MG63 (cell line): Measurements from ENCODE around the gene RORC. TPM values are rescaled to one million over a fixed set of nuclear protein-coding genes. Genes with fewer than 3 reads are reported as not detected.

Experiments
- DNase-seq: peaks from one replicate; pipeline ENCODE4 v3.0.0-alpha.2; 2020
- H3K27me3 ChIP-seq: fragments of 250-450 bp; sonication (Bioruptor Pico); 2 replicates; pipeline ENCODE4 v1.5.1; 2020; ENCODE audit warnings: mild to moderate bottlenecking, moderate library complexity
- H3K36me3 ChIP-seq: fragments of 250-450 bp; sonication (Bioruptor Pico); 2 replicates; pipeline ENCODE4 v1.5.1; 2020; ENCODE audit warnings: mild to moderate bottlenecking, moderate library complexity
- H3K4me3 ChIP-seq: fragments of 250-450 bp; sonication (Bioruptor Pico); 2 replicates; pipeline ENCODE4 v1.5.1; 2020; ENCODE audit warnings: mild to moderate bottlenecking, moderate library complexity
- H3K9me3 ChIP-seq: fragments of 250-450 bp; sonication (Bioruptor Pico); 2 replicates; pipeline ENCODE4 v1.5.1; 2020; ENCODE audit warnings: mild to moderate bottlenecking, moderate library complexity
- total RNA-seq: library from RNA; depleted of rRNA; stranded (reverse); fragments of >200 nt; shearing (Covaris generic); gene quantifications from 2 replicates; pipeline ENCODE4 v1.2.3, GENCODE V29; 2014; ENCODE audit warnings: low replicate concordance

The RORC gene
- total RNA-seq, 1 experiment from 2014 or later = 0.63 TPM

- Histone ChIP-seq H3K9me3 (no peaks in the 10 kb centered on the region), H3K36me3 (no peaks in the 10 kb centered on the region), H3K4me3 (no peak overlapping the region), H3K27me3 (no peaks in the 10 kb centered on the region)
- no peak for DNase-seq
These were observed 4.0 kb upstream of the RORC start for GRCh38 chr1:151835596-151835995.

- H3K4me3 ChIP-seq = no peak overlapping the region
- H3K27me3 ChIP-seq = no peaks in the 10 kb centered on the region
- no peak for DNase-seq
- H3K36me3 ChIP-seq = no peaks in the 10 kb centered on the region
- H3K9me3 ChIP-seq = no peaks in the 10 kb centered on the region
These were observed 2.6 kb upstream of the RORC start for GRCh38 chr1:151834239-151834638.

- H3K9me3 ChIP-seq = no peaks in the 10 kb centered on the region
- no peak for DNase-seq
- H3K27me3 ChIP-seq = no peaks in the 10 kb centered on the region
- H3K36me3 ChIP-seq = no peaks in the 10 kb centered on the region
- H3K4me3 ChIP-seq = no peak overlapping the region
These were observed 1.7 kb upstream of the RORC start for GRCh38 chr1:151833172-151833900.

- Histone ChIP-seq H3K36me3 (no peaks in the 10 kb centered on the region), H3K4me3 (no peak overlapping the region), H3K27me3 (no peaks in the 10 kb centered on the region), H3K9me3 (no peaks in the 10 kb centered on the region)
- peak; percentile 79 for DNase-seq
These were observed 847 bp upstream of the RORC start for GRCh38 chr1:151832318-151832980.

- no peak for DNase-seq
- H3K36me3 ChIP-seq = no peaks in the 10 kb centered on the region
- no peaks in the 10 kb centered on the region for H3K9me3 ChIP-seq
- H3K27me3 ChIP-seq = no peaks in the 10 kb centered on the region
- H3K4me3 ChIP-seq = no peak overlapping the region
These were observed 378 bp downstream of the RORC start for GRCh38 chr1:151831256-151831591.

- H3K27me3 ChIP-seq = no peaks in the 10 kb centered on the region
- H3K4me3 ChIP-seq = no peak overlapping the region
- H3K36me3 ChIP-seq = no peaks in the 10 kb centered on the region
- DNase-seq = no peak
- H3K9me3 ChIP-seq = no peaks in the 10 kb centered on the region
These were observed 1.5 kb downstream of the RORC start for GRCh38 chr1:151830055-151830454.

GRCh38 chr1:151829352-151830046, 2.1 kb downstream of the RORC start:
- Histone ChIP-seq H3K36me3 (no peaks in the 10 kb centered on the region), H3K27me3 (no peaks in the 10 kb centered on the region), H3K9me3 (no peaks in the 10 kb centered on the region), H3K4me3 (no peak overlapping the region)
- no peak for DNase-seq

- Histone ChIP-seq H3K36me3 (no peaks in the 10 kb centered on the region), H3K9me3 (no peaks in the 10 kb centered on the region), H3K27me3 (no peaks in the 10 kb centered on the region), H3K4me3 (no peak overlapping the region)
- DNase-seq = peak; percentile 65
These were observed 2.7 kb downstream of the RORC start for GRCh38 chr1:151828921-151829320.

GRCh38 chr1:151827853-151828252, 3.7 kb downstream of the RORC start:
- Histone ChIP-seq H3K9me3 (no peaks in the 10 kb centered on the region), H3K4me3 (no peak overlapping the region), H3K36me3 (no peaks in the 10 kb centered on the region), H3K27me3 (no peaks in the 10 kb centered on the region)
- DNase-seq = no peak

- Histone ChIP-seq H3K9me3 (peaks cover 2% of the 10 kb centered on the region), H3K36me3 (no peaks in the 10 kb centered on the region), H3K4me3 (no peak overlapping the region), H3K27me3 (no peaks in the 10 kb centered on the region)
- peak; percentile 22 for DNase-seq
These were observed 5.6 kb downstream of the RORC start for GRCh38 chr1:151825751-151826660.

GRCh38 chr1:151825204-151825603, 6.4 kb downstream of the RORC start:
- no peaks in the 10 kb centered on the region for H3K27me3 ChIP-seq

GRCh38 chr1:151823175-151823574, 8.4 kb downstream of the RORC start:
- H3K9me3 ChIP-seq = peaks cover 2% of the 10 kb centered on the region
- no peaks in the 10 kb centered on the region for H3K27me3 ChIP-seq
- H3K4me3 ChIP-seq = no peak overlapping the region
- H3K36me3 ChIP-seq = no peaks in the 10 kb centered on the region
- no peak for DNase-seq

More at GRCh38 chr1:151825204-151825603, 6.4 kb downstream of the RORC start:
- H3K36me3 ChIP-seq = no peaks in the 10 kb centered on the region
- no peak for DNase-seq
- H3K9me3 ChIP-seq = peaks cover 2% of the 10 kb centered on the region
- no peak overlapping the region for H3K4me3 ChIP-seq

GRCh38 chr1:151822404-151822803, 9.2 kb downstream of the RORC start:
- Histone ChIP-seq H3K27me3 (no peaks in the 10 kb centered on the region), H3K36me3 (no peaks in the 10 kb centered on the region), H3K4me3 (no peak overlapping the region), H3K9me3 (peaks cover 2% of the 10 kb centered on the region)
- no peak for DNase-seq

- DNase-seq = peak; percentile 30
- Histone ChIP-seq H3K36me3 (no peaks in the 10 kb centered on the region), H3K9me3 (peaks cover 2% of the 10 kb centered on the region), H3K4me3 (no peak overlapping the region), H3K27me3 (no peaks in the 10 kb centered on the region)
These were observed 10.7 kb downstream of the RORC start for GRCh38 chr1:151820940-151821339.

GRCh38 chr1:151819976-151820623, 11.5 kb downstream of the RORC start:
- no peaks in the 10 kb centered on the region for H3K27me3 ChIP-seq
- peak; percentile 89 for DNase-seq
- peaks cover 2% of the 10 kb centered on the region for H3K9me3 ChIP-seq
- no peak overlapping the region for H3K4me3 ChIP-seq
- H3K36me3 ChIP-seq = no peaks in the 10 kb centered on the region

- no peaks in the 10 kb centered on the region for H3K27me3 ChIP-seq
- H3K4me3 ChIP-seq = no peak overlapping the region
- H3K9me3 ChIP-seq = peaks cover 2% of the 10 kb centered on the region
- no peak for DNase-seq
- no peaks in the 10 kb centered on the region for H3K36me3 ChIP-seq
These were observed 12.3 kb downstream of the RORC start for GRCh38 chr1:151819227-151819835.
